HG03469 (cell line): Measurements from ENCODE around the gene TMEM233.

ENCODE experiments used
- ATAC-seq: cut with Tn5 transposase; IDR thresholded peaks from one replicate; pipeline ENCODE4 v1.9.1; 2021; ENCODE audit warnings: mild to moderate bottlenecking, moderate library complexity, moderate number of reproducible peaks; ENCODE audit not compliant: unreplicated experiment

Gene TMEM233

DNA sequence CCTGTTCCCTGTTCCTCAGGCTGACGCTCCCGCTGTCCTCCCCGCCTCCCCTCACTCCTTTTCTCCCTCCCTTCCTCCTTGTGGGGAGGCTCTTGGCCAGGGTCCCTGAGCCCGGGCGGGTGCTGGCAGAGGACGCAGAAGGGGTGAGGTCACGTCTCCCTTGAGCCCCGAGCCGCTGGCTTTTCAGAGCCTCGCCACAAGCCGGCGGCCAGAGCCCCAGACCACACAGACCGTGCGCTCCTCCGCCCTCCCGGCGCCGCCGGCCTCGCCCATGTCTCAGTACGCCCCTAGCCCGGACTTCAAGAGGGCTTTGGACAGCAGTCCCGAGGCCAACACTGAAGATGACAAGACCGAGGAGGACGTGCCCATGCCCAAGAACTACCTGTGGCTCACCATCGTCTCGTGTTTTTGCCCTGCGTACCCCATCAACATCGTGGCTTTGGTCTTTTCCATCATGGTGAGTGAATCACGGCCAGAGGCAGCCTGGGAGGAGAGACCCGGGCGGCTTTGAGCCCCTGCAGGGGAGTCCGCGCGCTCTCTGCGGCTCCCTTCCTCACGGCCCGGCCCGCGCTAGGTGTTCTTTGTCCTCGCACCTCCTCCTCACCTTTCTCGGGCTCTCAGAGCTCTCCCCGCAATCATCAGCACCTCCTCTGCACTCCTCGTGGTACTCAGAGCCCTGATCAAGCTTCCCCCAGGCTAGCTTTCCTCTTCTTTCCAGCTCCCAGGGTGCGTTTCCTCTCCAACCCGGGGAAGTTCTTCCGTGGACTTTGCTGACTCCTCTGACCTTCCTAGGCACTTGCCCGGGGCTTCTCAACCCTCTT lies at the start of gene TMEM233:
Gene TMEM233, plus strand, starts transcription at position 197 of the 821 bp plus-strand sequence. Its CDS starts 75 bp downstream, at position 272.
- no peak for ATAC-seq

DNA sequence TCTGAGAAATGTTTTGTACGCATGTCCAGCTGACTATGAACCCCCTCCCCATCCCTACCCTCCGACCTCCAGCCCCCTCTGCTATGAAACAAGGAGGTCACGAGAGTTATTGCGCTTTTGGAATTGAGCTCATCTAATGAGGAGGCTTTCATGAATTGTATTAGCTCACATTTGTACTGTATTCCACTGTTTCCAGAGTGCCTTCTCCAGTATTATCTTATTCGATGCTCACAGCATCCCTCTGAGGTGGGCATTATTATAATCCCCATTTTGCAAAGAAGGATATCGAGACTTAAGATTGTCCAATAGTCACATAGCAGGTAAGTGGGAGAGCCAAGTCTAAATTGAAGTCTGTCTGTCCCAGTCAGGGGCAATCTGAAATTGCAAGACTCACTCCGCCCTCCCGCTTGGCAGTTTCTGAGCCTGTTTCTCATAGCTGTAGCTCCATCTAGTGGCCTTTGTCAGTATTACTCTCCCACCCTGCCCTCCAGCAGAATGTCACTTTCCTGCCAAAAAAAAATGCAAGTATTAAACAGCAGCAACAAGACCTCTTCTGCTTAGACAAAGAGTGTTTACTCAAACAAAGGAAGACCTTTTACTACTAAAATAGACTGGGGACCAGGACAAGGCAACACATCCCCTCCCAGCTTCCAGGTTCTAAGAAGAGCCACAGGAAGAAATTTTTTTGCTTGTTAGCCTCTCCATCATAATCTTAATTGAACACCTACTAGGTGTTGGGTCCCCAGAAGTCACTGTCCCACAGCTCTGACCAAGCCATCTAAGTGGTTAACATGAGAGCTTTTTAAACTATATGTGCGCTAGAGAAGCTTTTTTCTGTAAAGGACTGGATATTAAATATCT lies 48.6 kb upstream of the TMEM233 start:
- ATAC-seq: no peak

DNA sequence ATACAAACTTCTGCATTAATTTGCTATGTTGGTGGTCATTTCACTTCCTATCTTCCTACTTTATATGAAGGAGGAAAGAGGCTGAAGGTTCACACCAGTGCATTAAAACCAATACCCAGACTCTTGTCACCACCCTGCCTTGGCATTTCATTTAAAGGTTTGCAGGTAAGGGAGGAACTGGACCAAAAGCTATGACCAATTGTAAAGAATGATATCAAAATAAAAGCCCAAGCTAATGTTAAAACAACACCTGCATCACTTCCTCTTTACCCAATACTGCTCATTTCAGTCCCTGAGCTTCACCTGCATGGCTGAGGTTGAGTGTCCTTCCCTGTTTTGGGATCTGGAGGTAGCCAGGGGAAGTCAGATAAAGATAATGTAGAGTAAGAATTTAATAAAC lies 47.2 kb upstream of the TMEM233 start:
- ATAC-seq: no peak

DNA sequence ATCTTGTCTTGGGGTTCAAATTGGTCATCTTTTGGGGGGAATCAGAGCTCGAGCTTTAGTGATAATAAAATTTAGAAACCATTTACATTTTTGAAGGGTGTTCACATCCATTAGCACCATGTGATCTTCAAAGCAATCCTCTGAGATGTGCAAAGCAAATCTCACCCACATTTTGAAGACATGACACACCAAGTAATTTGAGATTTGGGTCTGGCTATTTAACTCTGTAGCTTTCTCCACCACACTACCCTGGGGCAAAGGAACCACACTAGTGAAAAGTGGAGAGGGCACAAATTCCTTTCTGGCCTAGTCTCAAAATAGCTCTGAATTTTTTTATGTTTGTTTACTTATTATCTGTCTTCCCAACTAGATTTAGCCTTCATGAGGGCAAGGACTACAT lies 46.6 kb upstream of the TMEM233 start:
- ATAC-seq: no peak

DNA sequence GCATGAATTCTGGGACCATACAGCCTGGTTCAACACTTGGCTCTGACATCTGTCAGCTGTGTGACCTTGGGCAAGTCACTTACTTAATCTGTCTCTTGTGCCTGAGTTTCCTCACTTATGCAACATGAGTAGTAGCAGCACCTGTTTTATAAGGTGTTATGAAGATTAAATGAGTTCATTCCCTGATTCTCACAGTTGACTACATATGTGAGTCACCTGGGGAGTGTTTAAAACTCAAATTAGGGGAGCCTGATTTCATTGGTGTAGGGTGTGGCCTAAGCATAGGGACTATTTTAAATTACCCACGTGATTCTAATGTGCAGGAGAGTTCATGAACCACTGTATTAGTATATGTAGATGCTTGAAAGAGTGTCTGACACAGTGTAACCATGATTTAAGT lies 36.7 kb upstream of the TMEM233 start:
- no peak for ATAC-seq

DNA sequence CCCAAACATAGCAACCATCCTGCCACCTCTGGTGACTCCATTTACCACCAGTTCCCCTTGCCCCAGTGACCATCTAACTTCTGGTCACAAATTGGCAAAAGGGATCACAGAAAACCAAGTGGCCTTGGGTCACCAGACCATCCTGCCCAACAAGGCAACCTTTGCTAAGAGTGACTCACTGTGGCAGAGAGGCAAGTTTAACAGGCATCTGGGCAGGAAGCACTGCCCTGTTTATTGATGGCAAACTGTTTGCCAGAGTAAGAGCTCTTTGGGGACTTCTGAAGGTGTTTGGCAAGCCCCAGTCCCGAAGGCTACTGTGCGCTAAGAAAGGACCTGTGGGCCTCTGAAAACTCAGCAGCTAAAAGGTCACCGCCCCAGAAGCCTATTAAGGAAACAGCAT lies 28.2 kb upstream of the TMEM233 start:
- ATAC-seq: no peak

DNA sequence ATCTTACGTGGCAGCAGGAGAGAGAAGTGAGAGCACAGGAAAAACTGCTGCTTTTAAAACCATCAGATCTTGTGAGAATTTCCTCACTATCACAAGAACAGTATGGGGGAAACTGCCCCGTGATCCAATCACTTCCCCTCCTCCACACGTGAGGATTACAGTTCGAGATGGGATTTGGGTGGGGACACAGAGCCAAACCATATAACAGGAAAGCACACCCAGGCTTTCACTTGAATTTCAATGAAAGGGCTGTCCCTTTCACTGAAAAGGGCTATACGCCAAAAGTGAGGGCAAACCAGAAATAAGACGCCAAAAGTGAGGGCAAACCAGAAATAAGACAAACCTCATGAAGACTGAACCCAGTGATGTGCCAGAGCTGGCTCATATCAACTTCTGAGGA lies 22.8 kb upstream of the TMEM233 start:
- no peak for ATAC-seq

DNA sequence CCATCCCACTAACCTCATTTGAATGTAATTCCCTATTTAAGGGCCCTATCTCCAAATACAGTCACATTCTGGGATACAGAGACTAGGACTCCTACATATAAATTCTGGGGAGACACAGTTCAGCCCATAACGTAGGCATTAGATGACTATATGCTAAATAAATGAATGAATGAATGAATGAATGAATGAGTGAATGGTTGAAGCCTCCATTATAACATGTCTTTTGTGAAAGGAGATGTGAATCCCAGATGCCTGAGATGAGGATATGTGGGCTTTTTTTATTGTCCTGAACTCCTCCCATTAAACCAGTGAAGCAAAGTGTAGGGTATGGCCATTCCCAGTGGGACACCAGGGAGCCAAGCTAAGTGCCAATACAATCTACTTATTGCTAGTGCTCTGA lies 20.5 kb upstream of the TMEM233 start:
- no peak for ATAC-seq

DNA sequence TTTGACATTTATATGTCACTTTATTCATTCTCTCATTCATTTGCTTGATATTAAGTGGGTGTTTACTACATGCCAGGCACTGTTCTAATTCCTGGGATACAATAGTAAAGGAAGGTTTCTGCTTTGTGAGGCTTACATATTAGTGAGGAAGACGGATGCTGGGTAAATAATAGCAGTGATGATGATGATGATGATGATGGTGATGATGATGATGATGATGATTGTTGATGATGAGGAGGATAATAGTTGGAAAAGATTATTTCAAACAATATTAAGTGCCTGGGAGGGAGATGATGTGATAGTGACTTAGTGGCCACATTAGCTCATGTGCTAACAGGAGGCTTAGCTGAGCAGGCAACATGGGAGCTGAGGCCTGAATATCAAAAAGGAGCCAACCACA lies 19.3 kb upstream of the TMEM233 start:
- ATAC-seq: no peak

DNA sequence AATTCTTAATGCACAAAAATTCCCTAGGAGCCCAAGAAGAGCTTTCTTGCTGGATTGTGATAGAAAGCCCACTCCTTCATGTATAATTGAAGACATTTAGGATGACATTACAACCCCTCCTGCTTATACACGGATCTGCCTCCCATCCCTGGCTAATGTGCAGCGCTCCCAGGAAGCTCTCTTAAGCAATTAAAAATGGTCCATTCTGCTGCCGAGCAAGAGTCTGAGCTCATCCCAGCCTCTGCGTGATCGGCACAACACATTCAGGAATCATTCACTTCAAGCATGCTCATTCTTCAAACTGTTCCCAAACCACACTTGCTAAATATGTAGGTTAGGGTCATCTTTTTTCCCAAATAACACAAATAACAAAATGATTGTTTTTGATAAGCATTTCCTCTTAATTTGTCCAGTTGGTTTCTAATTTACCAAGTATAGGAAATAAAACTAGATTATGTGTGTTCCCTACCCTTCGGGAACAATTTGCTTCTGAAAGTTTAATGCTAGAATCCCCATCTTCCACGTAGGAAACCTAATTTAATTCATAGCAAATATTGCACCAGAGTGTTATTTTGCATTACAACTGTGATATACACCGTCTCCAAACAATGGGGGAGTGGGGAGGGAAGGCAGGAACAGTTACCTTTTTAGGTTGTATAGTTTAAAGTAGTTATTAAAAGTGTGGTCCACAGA lies 17.3 kb upstream of the TMEM233 start:
- no peak for ATAC-seq

DNA sequence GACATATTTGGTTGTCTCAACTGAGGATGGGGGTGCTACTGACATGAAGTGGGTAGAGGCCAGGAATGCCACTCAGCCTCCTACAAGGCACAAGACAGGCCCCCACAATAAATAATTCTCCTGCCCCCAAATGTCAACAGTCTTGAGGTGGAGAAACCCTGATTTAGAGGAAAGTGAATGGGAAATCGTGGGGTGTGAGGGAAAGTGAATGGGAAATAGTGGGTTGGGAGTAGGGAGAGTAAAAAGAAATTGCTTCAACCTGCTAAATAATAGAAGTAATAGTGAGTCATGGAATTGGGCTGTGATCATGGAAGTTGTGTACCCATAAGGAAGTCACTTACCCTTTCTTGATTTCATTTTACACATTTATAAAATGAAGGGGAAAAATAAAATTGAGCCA lies 16.7 kb upstream of the TMEM233 start:
- no peak for ATAC-seq

DNA sequence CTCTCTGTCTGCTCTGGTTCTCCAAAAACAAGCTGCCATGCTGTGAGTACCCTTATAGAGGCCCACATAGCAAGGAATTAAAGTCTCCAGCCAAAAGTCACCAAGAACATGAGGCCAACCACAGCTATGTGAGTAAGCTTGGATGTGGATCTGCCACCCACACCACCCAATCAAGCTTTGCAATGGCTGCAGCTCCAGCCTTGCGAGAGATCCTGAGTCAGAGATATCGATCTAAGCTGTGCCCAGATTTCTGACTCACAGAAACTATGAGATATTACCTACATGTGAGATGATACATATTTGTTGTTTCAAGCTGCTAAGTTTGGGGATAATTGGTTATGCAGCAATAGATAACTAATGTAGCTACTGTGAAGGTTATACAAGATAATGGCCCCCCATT lies 15.5 kb upstream of the TMEM233 start:
- ATAC-seq: no peak

DNA sequence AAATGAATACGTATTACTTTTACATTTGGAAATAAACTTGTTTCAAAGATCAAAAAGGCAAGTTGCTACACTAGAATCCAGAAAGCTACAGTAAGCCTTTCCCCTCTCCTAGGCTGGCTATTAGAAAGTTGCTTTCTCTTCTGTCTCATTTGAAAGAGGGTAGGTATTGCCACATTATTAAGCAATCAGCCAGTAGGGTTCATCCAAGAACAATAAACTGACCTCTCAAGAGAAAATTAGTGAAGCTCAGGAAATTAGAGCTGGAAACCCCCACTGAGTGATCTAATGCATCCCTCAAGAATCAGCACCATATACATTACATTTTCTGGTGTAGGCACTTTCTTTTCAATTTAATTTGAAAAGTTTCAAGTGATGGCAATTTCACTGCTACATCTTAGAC lies 4.5 kb upstream of the TMEM233 start:
- ATAC-seq: no peak

DNA sequence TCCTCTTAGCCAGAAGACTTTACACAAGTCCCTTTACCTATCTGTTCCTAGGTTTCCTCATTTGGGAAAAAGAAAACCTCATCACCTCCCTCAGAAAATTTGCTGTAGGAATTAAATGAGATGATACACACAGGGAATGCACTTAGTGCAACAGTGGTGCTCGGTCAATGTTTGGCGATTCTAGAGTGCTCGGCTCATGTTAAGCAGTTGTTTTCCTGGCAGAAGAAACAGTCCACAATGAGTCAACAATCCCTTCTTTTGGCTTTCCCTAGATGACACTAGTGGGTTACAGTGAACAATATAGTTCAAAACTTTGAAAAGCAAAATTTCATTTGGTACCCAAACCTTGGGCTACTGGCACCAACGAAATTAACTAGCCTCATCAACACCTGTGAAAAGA lies 3.9 kb upstream of the TMEM233 start:
- ATAC-seq: no peak

DNA sequence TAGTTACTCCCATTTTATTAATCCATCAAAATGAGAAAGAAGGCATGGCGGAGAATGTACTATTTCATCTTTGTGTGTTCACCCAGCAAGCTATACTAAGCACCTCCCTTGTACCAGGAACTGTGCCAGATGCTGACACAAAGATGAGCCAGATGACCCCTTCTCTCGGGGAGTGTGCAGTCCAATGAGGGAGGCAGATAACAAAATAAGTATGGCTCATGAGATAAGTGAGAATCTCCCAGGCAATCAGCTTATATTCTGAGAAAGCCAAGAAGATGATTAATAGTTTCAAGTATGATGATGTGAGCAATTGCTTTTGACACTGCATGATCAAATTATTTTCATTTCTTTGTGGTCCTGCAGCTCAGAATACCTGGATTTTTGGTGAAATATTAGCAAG lies 1.3 kb upstream of the TMEM233 start:
- no peak for ATAC-seq

DNA sequence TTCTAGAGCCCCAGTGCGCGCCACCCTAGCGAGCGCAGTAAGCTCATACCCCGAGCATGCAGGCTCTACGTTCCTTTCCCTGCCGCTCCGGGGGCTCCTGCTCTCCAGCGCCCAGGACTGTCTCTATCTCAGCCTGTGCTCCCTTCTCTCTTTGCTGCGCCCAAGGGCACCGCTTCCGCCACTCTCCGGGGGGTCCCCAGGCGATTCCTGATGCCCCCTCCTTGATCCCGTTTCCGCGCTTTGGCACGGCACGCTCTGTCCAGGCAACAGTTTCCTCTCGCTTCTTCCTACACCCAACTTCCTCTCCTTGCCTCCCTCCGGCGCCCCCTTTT lies 791 bp downstream of the TMEM233 start:
- ATAC-seq: no peak

DNA sequence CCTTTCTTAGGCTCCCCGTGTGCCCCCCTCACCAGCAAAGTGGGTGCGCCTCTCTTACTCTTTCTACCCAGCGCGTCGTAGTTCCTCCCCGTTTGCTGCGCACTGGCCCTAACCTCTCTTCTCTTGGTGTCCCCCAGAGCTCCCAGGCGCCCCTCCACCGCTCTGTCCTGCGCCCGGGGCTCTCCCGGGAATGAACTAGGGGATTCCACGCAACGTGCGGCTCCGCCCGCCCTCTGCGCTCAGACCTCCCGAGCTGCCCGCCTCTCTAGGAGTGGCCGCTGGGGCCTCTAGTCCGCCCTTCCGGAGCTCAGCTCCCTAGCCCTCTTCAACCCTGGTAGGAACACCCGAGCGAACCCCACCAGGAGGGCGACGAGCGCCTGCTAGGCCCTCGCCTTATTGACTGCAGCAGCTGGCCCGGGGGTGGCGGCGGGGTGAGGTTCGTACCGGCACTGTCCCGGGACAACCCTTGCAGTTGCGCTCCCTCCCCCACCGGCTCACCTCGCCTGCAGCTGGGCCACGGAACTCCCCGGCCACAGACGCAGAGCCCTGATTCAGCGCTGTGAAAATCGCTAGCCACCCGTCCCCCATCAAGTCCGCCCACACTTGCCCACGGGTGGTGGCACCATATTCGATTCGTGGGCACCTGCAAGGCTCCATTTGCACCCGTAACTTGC lies 1.3 kb downstream of the TMEM233 start:
- no peak for ATAC-seq

DNA sequence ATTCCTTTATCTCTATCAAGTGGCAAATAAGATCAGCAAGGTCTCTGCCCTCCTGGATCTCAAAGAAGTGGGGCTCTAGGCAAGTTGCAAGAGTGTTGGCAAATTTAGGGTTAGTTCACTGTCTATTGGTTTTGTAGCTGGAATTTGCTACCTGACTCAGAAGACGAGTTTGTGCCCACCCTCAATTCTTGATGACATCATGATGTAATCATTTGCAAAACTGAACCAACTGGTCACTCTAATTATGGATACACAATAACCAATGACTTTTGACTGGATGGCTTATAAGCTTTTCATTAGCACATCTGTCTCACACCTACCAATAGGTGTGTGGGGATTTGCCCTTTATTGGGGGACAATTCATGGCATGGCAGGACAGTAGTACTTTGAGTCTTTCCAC lies 4.6 kb downstream of the TMEM233 start:
- no peak for ATAC-seq

DNA sequence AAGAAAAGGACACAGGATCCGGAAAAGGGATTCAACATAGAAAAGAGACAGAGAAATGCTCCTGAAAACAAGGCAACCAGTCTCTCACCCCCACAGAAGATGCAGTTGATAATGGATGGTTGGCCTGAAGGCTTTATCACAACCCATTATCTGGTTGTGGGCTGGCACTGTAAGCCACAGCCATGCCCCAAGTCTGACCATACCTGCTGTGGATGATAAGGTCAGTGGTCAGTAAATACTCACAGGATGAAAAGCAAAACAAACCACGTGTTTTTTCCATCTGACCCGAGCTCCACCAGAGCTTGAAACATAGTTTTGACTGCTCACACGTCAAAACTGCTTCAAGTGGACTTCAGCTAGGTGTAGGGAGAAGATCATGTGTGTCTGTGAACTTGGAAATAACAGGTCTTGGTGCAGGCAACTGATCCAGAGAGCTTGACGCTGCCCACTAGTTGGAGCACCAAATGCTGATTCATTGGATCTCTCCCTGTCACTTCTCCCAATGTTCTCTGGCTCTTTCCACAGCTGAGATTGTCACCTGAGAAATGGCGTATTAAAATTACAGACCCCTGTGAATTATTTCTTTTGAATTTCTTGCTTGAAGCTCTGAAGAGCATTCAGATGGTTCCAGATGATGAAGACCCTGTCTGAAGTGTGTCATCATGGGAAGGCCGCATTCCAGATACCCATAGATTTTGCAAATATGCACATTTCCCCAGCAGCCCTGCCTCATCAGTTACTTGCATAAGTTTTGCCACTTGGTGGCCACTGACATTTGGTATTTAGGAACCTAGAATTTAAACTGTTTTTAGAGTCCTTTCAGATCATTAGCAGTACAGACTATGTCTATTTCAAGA lies 8.5 kb downstream of the TMEM233 start:
- no peak for ATAC-seq

DNA sequence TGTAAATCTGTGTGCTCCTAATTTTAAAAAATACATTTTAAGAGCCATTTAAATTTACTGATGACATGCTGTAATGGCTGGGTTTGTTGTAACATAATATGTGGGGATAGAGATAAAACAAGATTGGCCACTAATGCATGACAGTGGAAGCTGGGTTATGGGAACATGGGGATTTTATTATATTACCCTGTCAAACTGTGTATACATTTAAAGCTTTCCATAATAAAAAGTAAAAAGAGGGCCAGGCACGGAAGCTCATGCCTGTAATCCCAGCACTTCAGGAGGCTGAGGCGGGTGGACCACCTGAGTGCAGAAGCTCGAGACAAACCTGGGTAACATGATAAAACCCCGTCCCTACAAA lies 9.1 kb downstream of the TMEM233 start:
- ATAC-seq: no peak
